GM19025 (cell line): ENCODE data around the gene PLEKHO2.
"Not testable (repeated sequence)": the region's sequence is repeated elsewhere in the genome, so short reads cannot be mapped to it uniquely, and the experiment has no call there.

Experiments used
- ATAC-seq: cut with Tn5 transposase; IDR thresholded peaks from one replicate; pipeline ENCODE4 v1.9.1; 2021; ENCODE audit warnings: mild to moderate bottlenecking, low read depth, moderate library complexity; ENCODE audit not compliant: unreplicated experiment

Gene PLEKHO2

GRCh38 chr15:64841344-64842095 is at the start of gene PLEKHO2:
TSS of gene PLEKHO2 (plus strand) at chr15:64841915. CDS start at chr15:64842017, 102 bp downstream.
- peak; percentile 52 for ATAC-seq

GRCh38 chr15:64792282-64792681 is 49.4 kb upstream of the PLEKHO2 start:
- no peak for ATAC-seq

GRCh38 chr15:64795299-64795698 is 46.4 kb upstream of the PLEKHO2 start:
- not testable (repeated sequence) for ATAC-seq

GRCh38 chr15:64795921-64796320 is 45.8 kb upstream of the PLEKHO2 start:
- ATAC-seq: not testable (repeated sequence)

- ATAC-seq: not testable (repeated sequence)
Measured at GRCh38 chr15:64798905-64799304, 42.8 kb upstream of the PLEKHO2 start.

GRCh38 chr15:64800476-64800875 is 41.2 kb upstream of the PLEKHO2 start:
- no peak for ATAC-seq

- no peak for ATAC-seq
Measured at GRCh38 chr15:64803526-64803925, 38.2 kb upstream of the PLEKHO2 start.

- ATAC-seq: no peak
Measured at GRCh38 chr15:64804619-64805018, 37.1 kb upstream of the PLEKHO2 start.

- ATAC-seq: no peak
Measured at GRCh38 chr15:64806509-64806908, 35.2 kb upstream of the PLEKHO2 start.

- no peak for ATAC-seq
Measured at GRCh38 chr15:64807051-64807749, 34.5 kb upstream of the PLEKHO2 start.

- no peak for ATAC-seq
Measured at GRCh38 chr15:64807751-64808222, 33.9 kb upstream of the PLEKHO2 start.

GRCh38 chr15:64808785-64809453 is 32.8 kb upstream of the PLEKHO2 start:
- no peak for ATAC-seq

- ATAC-seq: no peak
Measured at GRCh38 chr15:64809649-64810496, 31.8 kb upstream of the PLEKHO2 start.

- no peak for ATAC-seq
Measured at GRCh38 chr15:64810497-64811326, 31.0 kb upstream of the PLEKHO2 start.

GRCh38 chr15:64813075-64813474 is 28.6 kb upstream of the PLEKHO2 start:
- peak; percentile 50 for ATAC-seq

- ATAC-seq: not testable (repeated sequence)
Measured at GRCh38 chr15:64814283-64814682, 27.4 kb upstream of the PLEKHO2 start.

- not testable (repeated sequence) for ATAC-seq
Measured at GRCh38 chr15:64814965-64815364, 26.8 kb upstream of the PLEKHO2 start.

GRCh38 chr15:64816452-64816851 is 25.3 kb upstream of the PLEKHO2 start:
- ATAC-seq: no peak

- no peak for ATAC-seq
Measured at GRCh38 chr15:64824929-64825430, 16.7 kb upstream of the PLEKHO2 start.
